ENCODE measurements around the gene PCBP3. TPM values are rescaled to one million over a fixed set of nuclear protein-coding genes. Genes with fewer than 3 reads are reported as not detected.

Gene PCBP3
- total RNA-seq, 1 experiment from 2014 or later: not detected

DNA sequence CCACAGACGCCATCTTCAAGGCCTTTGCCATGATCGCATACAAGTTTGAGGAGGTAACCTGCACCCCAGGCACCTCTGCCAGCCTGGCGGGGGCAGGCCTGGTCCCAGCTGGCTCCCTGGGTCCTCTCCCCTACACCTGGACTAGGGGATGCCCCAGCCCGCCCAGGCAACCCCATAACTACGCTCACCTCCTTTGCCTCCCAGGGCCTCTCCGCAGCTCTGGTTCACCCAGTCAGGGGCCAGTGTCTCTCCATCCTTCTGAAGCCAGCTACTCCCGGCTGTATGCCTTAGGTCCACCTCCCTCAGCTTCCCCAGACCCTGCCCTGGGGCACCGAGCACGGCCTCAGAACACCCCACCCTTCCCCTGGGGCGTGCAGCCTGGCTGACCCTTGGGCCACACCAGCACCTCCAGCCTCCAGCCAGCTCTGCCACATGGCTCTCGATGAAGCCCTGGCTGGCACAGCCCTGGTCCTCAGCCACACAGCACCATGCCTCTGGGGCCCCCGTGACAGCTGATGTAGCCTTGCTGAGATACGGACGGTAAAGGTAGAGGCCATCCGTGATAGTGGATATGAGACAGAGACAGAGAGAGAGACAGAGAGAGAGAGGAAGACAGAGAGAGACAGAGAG, 257.7 kb downstream of the PCBP3 start:
- DNase-seq: no peak
- H2AFZ ChIP-seq: no peak overlapping the region
- H3K79me2 ChIP-seq (ENCODE audit: low read depth): no peaks in the 10 kb centered on the region
- ChIA-PET POLR2A (ENCODE audit: unreplicated experiment) (no interaction called here), CTCF (no interaction called here)
- no peaks in the 10 kb centered on the region for H3K27me3 ChIP-seq (ENCODE audit: insufficient read depth, low read depth)
- no peaks in the 10 kb centered on the region for H3K36me3 ChIP-seq (ENCODE audit: low read depth)
- H3F3A ChIP-seq (ENCODE audit: insufficient read depth, low read depth): no peaks in the 10 kb centered on the region
- no peaks in the 10 kb centered on the region for H3K9me2 ChIP-seq (ENCODE audit: insufficient read depth)
- BruUV-seq (replicated peaks): no TSS peak
- no peak overlapping the region for H3K4me3 ChIP-seq
- H4K20me1 ChIP-seq (ENCODE audit: insufficient read depth): no peaks in the 10 kb centered on the region
- H3K9me3 ChIP-seq (ENCODE audit: insufficient read depth, low read depth): no peaks in the 10 kb centered on the region
- no peak overlapping the region for H3K4me2 ChIP-seq
- H3K27ac ChIP-seq: no peak overlapping the region
- no peak for TF ChIP-seq EZH2 (IDR thresholded peaks at IDR 0.05; ENCODE audit: low read depth)
- TF ChIP-seq, protein P1, sequence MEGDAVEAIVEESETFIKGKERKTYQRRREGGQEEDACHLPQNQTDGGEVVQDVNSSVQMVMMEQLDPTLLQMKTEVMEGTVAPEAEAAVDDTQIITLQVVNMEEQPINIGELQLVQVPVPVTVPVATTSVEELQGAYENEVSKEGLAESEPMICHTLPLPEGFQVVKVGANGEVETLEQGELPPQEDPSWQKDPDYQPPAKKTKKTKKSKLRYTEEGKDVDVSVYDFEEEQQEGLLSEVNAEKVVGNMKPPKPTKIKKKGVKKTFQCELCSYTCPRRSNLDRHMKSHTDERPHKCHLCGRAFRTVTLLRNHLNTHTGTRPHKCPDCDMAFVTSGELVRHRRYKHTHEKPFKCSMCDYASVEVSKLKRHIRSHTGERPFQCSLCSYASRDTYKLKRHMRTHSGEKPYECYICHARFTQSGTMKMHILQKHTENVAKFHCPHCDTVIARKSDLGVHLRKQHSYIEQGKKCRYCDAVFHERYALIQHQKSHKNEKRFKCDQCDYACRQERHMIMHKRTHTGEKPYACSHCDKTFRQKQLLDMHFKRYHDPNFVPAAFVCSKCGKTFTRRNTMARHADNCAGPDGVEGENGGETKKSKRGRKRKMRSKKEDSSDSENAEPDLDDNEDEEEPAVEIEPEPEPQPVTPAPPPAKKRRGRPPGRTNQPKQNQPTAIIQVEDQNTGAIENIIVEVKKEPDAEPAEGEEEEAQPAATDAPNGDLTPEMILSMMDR (conservative IDR thresholded peaks at IDR 0.05): no peak
- no peaks in the 10 kb centered on the region for H3K4me1 ChIP-seq (replicated peaks; ENCODE audit: insufficient read depth)
- intact Hi-C loops (cut with micrococcal nuclease; ENCODE audit: unreplicated experiment): no loop called here

DNA sequence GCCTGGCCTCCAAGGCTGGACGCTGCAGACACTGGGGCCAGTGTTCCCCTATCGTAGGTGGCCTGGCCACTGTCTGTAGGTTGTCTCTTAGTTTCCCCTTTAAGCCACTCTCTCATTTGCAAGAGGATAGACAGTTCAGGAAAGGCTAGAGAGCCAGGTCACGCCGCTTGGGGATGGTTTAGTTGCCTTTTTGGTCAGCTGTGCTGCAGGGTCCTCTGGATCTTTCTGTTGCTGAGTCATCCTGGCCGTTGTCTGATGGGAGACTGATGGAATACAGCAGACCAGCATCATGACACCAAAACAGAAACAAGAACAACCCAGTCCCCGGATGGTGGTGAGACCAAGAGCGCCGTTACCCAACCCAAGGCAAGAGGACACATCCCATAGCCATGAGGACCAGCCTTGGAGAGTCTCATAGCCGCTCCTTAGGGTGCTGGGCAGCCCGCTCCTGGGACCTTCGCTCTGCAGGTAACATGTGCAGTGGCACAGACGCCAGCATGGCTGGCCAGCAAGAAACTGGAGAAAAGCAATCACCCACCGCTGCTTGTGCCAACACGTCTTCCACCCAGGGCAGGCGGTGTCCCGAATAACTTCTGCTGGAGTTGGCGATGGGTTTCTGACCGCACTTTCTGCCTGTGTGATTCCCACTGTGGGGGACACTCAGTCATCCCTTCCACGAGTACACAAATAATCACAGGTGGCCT, 258.9 kb downstream of the PCBP3 start:
- Histone ChIP-seq H3K9me2 (ENCODE audit: insufficient read depth) (no peaks in the 10 kb centered on the region), H3K9me3 (ENCODE audit: insufficient read depth, low read depth) (no peaks in the 10 kb centered on the region), H3K27me3 (ENCODE audit: insufficient read depth, low read depth) (peaks cover 5% of the 10 kb centered on the region; the same call in 1 of the 2 replicates), H3K27ac (no peak overlapping the region), H2AFZ (no peak overlapping the region), H3K4me2 (no peak overlapping the region), H3K79me2 (ENCODE audit: low read depth) (no peaks in the 10 kb centered on the region), H3K4me3 (no peak overlapping the region), H4K20me1 (ENCODE audit: insufficient read depth) (no peaks in the 10 kb centered on the region), H3K4me1 (replicated peaks; ENCODE audit: insufficient read depth) (no peaks in the 10 kb centered on the region), H3F3A (ENCODE audit: insufficient read depth, low read depth) (no peaks in the 10 kb centered on the region), H3K36me3 (ENCODE audit: low read depth) (no peaks in the 10 kb centered on the region)
- ChIA-PET POLR2A (ENCODE audit: unreplicated experiment) (no interaction called here), CTCF (no interaction called here)
- no TSS peak for BruUV-seq (replicated peaks)
- no peak for DNase-seq
- no peak for TF ChIP-seq EZH2 (IDR thresholded peaks at IDR 0.05; ENCODE audit: low read depth)
- TF ChIP-seq, protein P1 (conservative IDR thresholded peaks at IDR 0.05): no peak
- intact Hi-C loops (cut with micrococcal nuclease; ENCODE audit: unreplicated experiment): no loop called here

DNA sequence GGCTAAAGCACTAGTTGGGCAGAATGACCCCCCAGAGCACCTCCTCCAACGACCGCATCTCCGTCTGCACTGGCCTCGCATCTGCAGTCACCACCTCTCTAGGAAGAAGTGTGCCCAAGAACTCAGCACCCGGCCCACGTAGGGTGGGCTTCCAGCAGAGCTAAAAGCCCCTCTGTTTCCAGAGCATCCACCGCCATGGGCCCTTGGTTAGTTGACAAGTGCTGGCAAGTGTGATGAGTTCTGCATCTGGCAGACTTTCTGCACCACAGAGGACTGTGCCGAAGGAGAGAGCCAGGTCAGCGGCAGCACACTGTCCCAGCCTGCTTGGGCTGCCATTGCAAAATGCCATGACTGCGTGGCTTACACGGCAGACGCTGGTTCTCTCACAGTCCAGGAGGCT, 261.7 kb downstream of the PCBP3 start:
- no peak overlapping the region for H3K4me3 ChIP-seq
- CTCF ChIA-PET: no interaction called here
- no peaks in the 10 kb centered on the region for H4K20me1 ChIP-seq (ENCODE audit: insufficient read depth)
- H3K9me2 ChIP-seq (ENCODE audit: insufficient read depth): no peaks in the 10 kb centered on the region
- intact Hi-C loops (cut with micrococcal nuclease; ENCODE audit: unreplicated experiment): no loop called here
- H3F3A ChIP-seq (ENCODE audit: insufficient read depth, low read depth): no peaks in the 10 kb centered on the region
- peaks cover 1% of the 10 kb centered on the region; the same call in 1 of the 2 replicates for H3K4me1 ChIP-seq (replicated peaks; ENCODE audit: insufficient read depth)
- POLR2A ChIA-PET (ENCODE audit: unreplicated experiment): no interaction called here
- H2AFZ ChIP-seq: no peak overlapping the region
- H3K4me2 ChIP-seq: no peak overlapping the region
- H3K36me3 ChIP-seq (ENCODE audit: low read depth): no peaks in the 10 kb centered on the region
- BruUV-seq (replicated peaks): no TSS peak
- no peaks in the 10 kb centered on the region for H3K79me2 ChIP-seq (ENCODE audit: low read depth)
- H3K27ac ChIP-seq: no peak overlapping the region
- H3K9me3 ChIP-seq (ENCODE audit: insufficient read depth, low read depth): no peaks in the 10 kb centered on the region
- no peak for DNase-seq
- no peak for TF ChIP-seq EZH2 (IDR thresholded peaks at IDR 0.05; ENCODE audit: low read depth)
- TF ChIP-seq, protein P1 (conservative IDR thresholded peaks at IDR 0.05): no peak
- H3K27me3 ChIP-seq (ENCODE audit: insufficient read depth, low read depth): peaks cover 6% of the 10 kb centered on the region; the same call in 1 of the 2 replicates
